ENCODE measurements around the gene JAK3.

The JAK3 gene

DNA sequence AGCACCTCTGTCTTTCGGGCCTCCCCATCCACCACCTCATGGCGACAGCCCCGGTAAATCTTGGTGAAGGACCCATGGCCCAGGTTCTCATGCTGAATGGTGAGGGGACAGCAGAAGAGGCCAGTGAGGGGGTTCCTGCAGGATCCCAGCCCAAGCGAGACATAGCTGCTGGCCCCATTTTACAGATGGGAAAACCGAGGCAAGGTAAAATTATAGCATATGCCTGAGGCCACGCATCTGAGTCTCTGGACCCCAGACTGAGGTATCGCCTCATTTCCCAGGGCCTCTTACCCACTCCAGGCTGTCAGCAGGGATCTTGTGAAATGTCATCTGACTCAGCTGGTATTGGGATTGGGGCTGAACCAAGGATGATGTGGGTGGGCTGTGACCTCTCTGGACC, 9.8 kb downstream of the JAK3 start:
- FAIRE-seq = no peak

GRCh38 chr19:17836530-17836929, 11.3 kb downstream of the JAK3 start:
- FAIRE-seq = no peak

GRCh38 chr19:17835182-17836006, 12.4 kb downstream of the JAK3 start:
- no peak for FAIRE-seq

DNA sequence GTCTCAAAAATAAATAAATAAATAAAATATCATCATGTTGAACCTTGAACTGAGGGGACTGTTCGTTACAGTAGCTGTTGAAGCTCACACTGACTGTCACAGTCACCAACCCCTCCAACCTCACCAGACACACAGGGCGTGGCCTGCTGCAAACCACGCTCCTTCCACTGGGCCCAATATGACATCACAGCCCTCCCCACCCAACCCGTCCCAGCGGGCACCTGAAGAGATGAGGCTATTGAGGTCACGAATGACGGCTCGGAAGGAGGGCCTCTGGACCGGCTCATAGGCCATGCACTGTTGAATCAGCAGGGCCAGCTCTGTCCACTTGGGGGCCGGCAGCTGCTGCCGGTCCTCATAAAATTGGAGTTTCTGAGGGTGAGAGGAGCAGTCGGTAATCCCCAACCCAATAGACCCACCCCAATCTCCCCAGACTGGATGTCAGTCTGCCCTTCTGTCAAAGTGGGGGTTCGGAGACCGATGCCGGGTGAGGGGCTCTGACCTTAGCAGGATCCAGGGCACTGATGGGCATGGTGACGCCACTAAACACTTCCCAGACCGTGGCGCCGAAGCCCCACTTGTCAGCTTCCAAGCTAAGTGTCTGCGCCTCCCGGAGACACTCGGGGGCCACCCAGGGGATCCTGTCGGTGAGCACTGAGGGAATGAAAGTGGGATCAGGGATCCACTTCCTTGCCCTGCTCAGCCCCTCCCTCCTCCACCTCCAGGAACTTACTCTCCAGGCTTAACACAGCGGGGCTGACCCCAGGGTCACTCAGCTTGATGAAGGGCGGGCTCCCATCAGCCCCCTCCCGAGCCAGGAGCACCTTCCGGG, 13.2 kb downstream of the JAK3 start:
- no peak for FAIRE-seq

- FAIRE-seq = no peak
Observed at GRCh38 chr19:17832443-17833208, 15.2 kb downstream of the JAK3 start.

DNA sequence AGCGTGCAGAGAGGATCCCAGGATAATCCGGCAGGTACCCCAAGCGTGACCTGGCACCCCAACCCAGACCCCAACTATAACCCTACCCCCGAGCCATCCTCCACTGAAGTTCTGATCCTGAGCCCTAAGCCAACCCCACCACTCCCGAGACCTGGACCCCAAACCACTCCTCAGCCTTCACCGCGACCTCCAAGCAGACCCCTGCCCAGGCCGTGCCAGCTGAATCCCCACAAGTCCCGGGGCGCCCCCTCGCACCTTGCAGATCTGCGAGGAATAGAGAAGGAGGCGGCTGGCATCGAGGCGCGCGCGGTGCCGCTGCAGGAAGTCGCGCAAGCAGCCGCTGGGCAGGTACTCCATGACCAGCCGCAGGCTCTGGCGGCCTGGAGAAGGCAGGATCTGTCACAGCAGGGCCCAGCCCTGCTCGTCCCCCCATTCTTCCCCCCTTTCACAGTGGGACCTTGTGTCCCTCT, 16.3 kb downstream of the JAK3 start:
- no peak for FAIRE-seq

DNA sequence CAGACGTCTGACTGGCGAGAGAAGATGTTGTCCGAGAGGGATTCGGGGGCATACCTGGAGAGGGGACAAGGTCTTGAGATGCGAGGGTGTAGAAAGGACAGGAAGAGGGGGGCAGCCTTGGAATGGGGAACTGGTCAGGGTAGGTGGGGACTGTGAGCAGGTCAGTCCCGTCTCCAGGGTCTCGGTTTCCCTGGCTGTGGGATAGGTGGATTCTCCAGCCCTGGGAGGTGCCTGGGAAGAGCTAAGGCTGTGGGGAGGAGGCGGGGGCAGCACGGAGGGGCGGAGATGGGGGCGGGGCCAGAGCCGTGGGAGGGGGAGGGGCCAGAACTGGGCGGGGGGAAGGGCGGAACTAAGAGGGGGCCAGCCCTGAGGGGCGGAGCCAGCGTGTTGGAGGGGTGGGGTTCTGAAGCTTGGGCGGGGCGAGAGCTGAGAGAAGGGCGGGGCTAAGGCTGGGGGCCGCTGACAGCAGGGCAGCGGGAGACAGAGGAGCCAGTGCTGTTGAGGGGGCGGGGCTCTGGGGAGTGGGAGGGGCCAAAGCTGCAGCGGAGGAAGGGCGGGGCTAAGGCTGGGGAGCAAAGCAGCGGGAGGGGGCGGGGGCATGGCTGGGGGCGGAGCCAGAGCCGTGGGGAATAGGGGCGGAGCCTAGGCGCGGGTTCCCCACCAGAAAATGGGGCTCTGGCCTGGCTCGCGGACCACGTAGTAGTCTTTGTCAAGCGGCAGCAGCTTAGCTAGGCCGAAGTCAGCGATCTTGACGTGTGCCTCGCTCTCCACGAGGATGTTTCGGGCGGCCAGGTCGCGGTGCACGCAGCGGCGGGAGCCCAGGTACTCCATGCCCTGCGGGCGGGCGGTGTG, 17.0 kb downstream of the JAK3 start:
- no peak for FAIRE-seq

- FAIRE-seq = no peak
Observed at GRCh38 chr19:17829855-17830566, 17.8 kb downstream of the JAK3 start.

DNA sequence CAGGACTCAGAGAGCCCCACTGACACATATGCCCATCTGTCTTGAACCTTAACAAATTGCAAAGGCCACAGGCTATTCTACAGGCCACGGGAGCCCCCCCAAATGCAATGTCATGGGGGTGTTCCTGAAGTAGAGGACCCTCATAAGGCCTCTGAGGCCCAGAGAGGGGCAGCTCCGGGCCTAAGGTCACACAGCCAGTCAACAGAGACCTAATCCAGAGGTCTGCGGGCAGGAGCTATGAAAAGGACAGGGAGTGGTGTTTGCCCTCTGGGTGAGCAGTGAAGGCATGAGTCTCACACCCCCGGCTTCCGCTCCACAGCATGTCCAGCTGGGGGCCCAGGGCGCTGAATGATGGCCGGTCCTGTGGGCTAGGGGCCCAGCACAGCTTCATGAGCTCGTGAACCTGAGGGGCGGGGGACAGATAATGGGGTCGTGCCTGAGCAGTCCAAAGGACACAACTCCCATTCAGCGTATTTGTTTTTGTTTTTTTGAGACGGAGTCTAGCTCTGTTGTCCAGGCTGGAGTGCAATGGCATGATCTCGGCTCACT, 21.2 kb downstream of the JAK3 start:
- FAIRE-seq = no peak

GRCh38 chr19:17824339-17824738, 23.4 kb downstream of the JAK3 start:
- FAIRE-seq = no peak

DNA sequence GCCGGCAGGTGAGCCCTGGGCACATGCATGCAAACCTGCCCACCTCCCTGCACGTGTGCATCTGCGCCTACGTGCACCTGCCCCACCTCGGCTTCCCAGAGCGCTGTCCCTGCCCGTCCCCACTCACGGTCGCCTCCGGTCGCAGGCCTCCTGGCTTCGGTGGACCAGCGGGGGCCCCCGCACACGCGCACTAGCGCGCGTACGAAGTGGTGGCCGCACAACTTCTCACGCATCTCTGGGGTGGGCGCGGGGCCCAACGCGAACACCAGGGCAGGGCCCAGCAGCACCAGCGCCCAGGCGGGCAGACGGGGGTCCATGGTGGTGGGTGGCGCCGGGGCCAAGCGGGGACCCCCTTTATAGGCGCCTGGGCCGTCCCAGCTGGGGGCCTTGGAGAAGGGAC, 26.6 kb downstream of the JAK3 start, which contains the start of gene INSL3:
Gene INSL3, minus strand, starts transcription at position 330 of the 400 bp plus-strand sequence. Its CDS starts 13 bp downstream, at position 317.
- no peak for FAIRE-seq

DNA sequence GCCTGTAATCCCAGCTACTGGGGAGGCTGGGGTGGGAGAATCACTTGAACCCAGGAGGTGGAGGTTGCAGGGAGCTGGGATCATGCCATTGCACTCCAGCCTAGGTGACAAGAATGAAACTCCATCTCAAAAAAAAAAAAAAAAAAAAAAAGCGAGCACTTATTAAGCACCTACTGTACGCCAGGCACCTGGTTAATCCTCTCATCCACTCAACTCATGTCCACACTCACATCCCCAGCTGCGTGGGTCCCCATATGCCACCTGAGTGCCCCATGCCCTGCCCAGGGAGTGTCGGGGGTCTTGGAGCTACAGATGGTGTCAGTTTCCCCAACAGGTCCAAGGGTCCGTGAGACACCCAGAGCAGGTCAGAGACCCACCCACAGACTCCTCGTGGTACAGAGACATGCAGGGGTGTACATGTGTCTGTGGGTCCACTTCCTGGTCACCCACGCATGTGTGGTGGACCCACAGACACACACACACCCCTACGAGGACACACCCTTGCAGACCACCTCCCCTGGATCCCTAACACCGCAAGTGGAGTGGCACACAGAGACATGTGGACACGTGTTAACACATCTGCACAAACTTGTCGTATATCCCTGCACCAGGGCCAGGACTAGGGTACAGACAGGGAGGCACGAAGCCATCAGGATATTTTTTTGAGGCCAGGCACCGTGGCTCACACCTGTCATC, 30.0 kb downstream of the JAK3 start:
- no peak for FAIRE-seq

DNA sequence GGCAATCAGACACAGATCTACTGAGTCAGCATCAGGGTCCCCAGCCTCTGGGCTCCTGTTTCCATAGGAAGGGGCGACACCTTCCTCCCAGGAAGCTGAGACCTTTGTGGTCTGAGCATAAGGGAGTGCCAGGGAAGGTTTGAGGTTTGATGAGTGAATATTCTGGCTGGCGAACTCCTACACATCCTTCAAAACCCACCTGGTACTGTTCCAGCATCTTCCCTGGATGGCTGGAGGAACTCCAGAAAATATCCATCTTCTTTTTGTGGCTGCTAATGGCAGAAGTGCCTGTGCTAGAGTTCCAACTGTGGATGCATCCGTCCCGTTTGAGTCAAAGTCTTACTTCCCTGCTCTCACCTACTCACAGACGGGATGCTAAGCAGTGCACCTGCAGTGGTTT, 35.7 kb downstream of the JAK3 start:
- FAIRE-seq = no peak

GRCh38 chr19:17811681-17812080, 36.1 kb downstream of the JAK3 start:
- FAIRE-seq = no peak

DNA sequence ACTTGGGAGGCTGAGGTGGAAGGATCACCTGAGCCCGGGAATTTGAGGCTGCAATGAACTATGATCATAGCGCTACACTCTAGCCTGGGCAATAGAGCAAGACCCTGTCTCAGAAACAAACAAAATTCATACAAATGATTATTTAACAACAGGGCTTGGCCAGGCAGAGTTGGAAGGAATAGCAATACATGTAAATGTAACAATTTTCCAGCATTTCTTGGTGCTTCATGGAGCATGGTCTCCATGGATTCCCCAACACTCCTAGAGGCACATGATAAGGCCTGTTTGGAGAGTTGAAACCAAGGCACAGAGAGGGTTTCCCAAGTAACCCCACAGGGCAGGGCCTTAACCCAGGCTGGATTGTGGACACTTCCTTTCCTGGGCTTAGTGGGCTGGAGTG, 36.7 kb downstream of the JAK3 start:
- no peak for FAIRE-seq

- FAIRE-seq = no peak
Observed at GRCh38 chr19:17807731-17808316, 40.0 kb downstream of the JAK3 start.

GRCh38 chr19:17806945-17807344, 40.8 kb downstream of the JAK3 start:
- no peak for FAIRE-seq

- FAIRE-seq = no peak
Observed at GRCh38 chr19:17805427-17805826, 42.4 kb downstream of the JAK3 start.

GRCh38 chr19:17803264-17803896, 44.4 kb downstream of the JAK3 start:
- no peak for FAIRE-seq

Data from A204.1 (cell line).